ENCODE results near the gene CYP4F22.
"Not testable (repeated sequence)": the region's sequence is repeated elsewhere in the genome, so short reads cannot be mapped to it uniquely, and the experiment has no call there.

The CYP4F22 gene

DNA sequence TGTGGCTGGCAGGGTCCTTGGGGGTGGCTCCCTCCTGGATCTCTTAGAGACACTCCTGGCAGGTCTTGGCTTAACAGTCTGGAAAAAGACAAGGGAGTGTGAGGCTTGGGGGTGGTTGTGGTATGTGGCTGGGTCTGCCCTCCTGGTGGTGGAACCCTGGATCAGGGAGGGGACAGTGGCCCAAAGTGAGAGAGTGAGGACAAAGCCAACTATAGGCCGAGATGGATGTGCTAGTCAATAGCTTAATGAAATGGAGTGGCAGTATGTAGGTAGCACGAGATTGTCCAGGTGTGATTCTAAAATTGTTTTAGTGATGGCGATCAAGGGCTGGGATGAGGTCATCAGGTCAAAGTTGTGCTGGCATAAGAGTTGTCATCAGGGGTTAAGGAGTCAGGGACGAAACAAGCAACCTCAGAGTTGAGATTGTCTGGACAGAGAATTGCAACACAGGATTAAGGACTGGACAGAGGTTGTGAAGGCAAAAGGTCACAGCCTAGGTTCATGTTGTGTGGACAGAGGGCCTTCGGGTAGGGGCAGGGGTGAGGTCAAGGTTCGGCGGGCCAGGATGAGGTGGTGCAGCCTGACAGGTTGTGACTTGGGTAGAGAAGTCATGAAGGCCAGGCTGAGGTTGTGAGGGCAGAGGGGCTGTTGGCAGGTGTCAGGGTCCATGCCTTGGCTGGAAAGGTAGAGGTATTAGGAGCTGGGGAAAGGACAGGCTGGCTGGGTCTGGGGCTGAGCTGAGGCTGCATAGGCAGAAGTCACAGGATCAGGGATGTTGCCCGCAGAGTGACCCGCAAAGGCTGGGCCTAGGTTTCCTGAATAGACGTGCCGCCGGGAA is 39.4 kb upstream of the CYP4F22 start:
- no peak for DNase-seq (ENCODE audit: extremely low read depth, low read depth)
- TF ChIP-seq, protein P1, sequence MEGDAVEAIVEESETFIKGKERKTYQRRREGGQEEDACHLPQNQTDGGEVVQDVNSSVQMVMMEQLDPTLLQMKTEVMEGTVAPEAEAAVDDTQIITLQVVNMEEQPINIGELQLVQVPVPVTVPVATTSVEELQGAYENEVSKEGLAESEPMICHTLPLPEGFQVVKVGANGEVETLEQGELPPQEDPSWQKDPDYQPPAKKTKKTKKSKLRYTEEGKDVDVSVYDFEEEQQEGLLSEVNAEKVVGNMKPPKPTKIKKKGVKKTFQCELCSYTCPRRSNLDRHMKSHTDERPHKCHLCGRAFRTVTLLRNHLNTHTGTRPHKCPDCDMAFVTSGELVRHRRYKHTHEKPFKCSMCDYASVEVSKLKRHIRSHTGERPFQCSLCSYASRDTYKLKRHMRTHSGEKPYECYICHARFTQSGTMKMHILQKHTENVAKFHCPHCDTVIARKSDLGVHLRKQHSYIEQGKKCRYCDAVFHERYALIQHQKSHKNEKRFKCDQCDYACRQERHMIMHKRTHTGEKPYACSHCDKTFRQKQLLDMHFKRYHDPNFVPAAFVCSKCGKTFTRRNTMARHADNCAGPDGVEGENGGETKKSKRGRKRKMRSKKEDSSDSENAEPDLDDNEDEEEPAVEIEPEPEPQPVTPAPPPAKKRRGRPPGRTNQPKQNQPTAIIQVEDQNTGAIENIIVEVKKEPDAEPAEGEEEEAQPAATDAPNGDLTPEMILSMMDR (IDR thresholded peaks at IDR 0.05; ENCODE audit: low read depth, low read length) = no peak

DNA sequence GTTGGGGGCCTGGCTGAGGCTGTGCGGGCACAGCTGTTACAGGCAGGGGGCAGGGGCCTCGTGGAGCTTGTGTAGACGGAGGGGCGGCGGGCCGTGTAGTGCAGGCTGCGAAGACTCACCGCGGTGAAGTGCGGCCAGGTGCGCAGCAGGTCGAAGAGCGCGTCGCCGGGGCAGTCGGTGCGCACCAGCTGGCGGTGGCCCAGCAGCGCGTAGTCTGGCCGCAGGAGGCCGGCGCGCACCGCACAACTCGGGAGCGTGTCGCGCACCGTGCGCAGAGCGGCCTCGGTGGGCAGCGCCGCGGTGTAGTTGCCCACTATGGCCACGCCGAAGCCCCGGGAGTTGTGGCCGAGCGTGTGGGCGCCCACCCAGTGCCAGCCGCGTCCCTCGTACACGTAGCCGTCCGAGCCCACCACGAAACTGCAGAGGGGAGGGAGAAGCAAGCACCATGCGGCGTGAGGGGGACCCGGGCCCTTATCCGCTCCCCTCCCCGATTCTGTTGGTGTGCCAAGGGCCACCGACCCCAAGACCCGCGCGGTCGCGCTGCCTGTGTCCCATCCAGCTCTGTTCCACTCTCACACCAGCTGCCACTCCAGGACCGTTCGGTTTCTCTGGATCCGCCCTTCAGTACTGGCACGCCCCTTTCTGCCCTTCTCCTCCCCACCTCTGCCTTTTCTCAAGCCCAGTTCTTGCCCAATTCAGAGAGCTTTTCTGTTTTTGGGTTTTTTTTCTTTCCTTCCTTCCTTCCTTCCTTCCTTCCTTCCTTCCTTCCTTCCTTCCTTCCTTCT is 38.6 kb upstream of the CYP4F22 start:
- no peak for DNase-seq (ENCODE audit: extremely low read depth, low read depth)
- TF ChIP-seq, protein P1 (IDR thresholded peaks at IDR 0.05; ENCODE audit: low read depth, low read length) = no peak

DNA sequence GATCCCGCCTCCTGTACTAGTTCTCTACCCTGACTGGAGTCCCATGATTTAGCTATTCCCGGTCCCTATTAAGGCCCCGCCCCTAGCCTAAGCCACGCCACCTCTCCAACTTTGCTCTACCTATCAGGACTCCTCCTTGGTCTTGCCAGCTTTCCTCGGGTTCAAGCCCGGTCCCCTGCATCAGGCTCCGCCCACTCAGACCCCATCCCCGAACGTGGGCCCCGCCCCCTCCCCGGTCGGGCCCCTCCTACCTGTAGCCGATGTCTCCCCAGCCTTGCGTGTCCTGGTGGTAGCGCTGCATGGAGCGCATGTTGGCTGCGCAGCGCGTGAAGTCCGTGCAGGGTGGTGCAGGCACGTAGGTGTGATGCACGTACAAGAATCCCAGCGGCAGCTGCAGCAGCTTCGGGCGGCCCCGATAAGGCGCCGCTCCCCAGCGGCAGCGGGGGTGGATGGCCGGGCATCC is 36.7 kb upstream of the CYP4F22 start:
- no peak for DNase-seq (ENCODE audit: extremely low read depth, low read depth)
- TF ChIP-seq, protein P1 (IDR thresholded peaks at IDR 0.05; ENCODE audit: low read depth, low read length) = no peak

DNA sequence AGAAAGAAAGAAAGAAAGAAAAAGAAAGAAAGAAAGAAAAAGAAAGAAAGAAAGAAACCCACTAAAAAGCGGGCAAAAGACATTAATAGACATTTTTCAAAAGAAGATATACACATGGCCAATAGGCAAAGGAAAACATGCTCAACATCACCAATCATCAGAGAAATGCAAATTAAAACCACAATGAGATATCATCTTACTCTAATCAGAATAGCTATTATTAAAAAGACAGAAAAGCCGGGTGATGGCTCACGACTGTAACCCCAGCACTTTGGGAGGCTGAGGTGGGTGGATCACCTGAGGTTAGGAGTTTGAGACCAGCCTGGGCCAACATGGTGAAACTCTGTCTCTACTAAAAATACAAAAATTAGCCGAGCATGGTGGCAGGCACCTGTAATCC is 34.5 kb upstream of the CYP4F22 start:
- DNase-seq (ENCODE audit: extremely low read depth, low read depth) = not testable (repeated sequence)

DNA sequence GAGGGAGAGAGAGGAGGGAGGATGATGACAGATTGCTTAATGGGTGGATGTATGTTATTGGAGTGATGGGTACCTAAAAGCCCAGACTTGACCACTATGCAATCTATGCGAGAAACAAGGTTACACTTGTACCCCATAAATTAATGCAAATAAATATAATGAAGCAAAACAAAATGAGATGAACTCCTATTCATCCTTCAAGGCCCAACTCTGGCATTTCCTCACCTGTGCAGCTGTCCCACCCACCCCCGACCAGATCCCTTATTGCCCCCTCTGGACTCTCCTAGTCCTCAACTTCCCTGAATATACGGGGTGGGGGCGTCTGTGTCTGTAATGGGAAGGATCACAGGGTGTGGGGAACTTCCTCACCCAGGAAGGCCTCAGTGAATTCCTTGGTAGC is 33.2 kb upstream of the CYP4F22 start:
- DNase-seq (ENCODE audit: extremely low read depth, low read depth) = no peak
- TF ChIP-seq, protein P1 (IDR thresholded peaks at IDR 0.05; ENCODE audit: low read depth, low read length) = no peak

DNA sequence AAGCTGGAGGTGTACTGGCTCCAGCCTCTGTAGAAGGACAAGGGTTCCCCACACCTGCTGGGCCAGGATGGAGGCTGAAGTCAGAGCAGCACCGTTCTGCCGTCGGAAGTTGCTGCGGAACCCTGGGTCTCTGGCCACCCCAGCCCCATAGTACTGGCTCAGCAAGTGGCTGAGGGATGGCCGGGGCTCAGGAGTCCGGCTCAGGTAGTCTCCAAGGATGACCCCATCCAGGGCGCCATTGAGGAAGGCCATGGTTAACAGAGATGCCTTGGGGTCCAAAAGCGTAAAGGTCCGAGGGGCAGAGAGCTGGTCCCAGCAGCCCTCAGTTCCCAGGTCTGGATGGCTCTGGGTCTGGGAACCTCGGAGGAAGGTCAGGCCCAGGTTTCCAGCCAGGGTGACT is 32.7 kb upstream of the CYP4F22 start:
- TF ChIP-seq, protein P1 (IDR thresholded peaks at IDR 0.05; ENCODE audit: low read depth, low read length) = no peak
- DNase-seq (ENCODE audit: extremely low read depth, low read depth) = no peak

DNA sequence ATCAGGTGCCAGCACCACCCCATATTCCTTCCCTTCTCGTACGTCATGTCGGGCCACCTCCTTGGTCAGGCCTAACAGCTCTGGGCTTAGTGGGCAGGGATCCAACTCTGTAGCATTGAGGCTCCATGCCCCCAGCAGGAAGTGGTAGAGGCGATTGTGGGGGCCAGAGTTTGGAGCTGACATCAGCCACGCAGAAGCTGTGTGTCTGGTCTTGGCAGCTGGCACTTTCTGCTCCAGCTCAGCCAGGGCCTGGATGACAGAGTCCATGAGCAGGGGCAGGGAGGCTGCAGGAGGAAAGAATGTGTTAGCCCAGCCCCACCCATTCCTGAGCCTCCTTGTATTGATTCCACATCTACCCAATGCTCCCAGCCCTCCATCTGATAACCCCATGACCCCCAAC is 32.0 kb upstream of the CYP4F22 start:
- TF ChIP-seq, protein P1 (IDR thresholded peaks at IDR 0.05; ENCODE audit: low read depth, low read length) = no peak
- no peak for DNase-seq (ENCODE audit: extremely low read depth, low read depth)
